AG10803 (cell line): ENCODE measurements around the gene YKT6.
A peak's percentile ranks its signal among the peaks of the same experiment; 100 is the strongest.

Source experiments
- DNase-seq: peaks from one replicate; pipeline ENCODE4 v3.0.0; 2010; ENCODE audit warnings: low read depth
- H3K4me3 ChIP-seq: 2 replicates; pipeline ENCODE4 v1.5.1; 2011; ENCODE audit warnings: mild to moderate bottlenecking, low read length, control low read depth
- CTCF ChIP-seq: conservative IDR thresholded peaks from 2 replicates; pipeline ENCODE4 v1.5.1; 2011; ENCODE audit warnings: mild to moderate bottlenecking, low read length, control low read depth, inconsistent platforms

Gene YKT6

GRCh38 chr7:44240983-44241510 lies 40.3 kb downstream of the YKT6 start:
- DNase-seq, result peak; percentile 79
- H3K4me3 ChIP-seq, result peak overlapping the region; percentile 47
- TF ChIP-seq CTCF, result peak; percentile 83

GRCh38 chr7:44242091-44242490 lies 41.3 kb downstream of the YKT6 start:
- no peak overlapping the region for H3K4me3 ChIP-seq
- TF ChIP-seq CTCF, result no peak
- DNase-seq, result no peak

GRCh38 chr7:44244282-44244681 lies 43.5 kb downstream of the YKT6 start:
- TF ChIP-seq CTCF, result peak; percentile 42
- no peak overlapping the region for H3K4me3 ChIP-seq
- DNase-seq, result no peak

- TF ChIP-seq CTCF, result no peak
- no peak for DNase-seq
- no peak overlapping the region for H3K4me3 ChIP-seq
Observed at GRCh38 chr7:44246396-44247113, 45.8 kb downstream of the YKT6 start.

- no peak overlapping the region for H3K4me3 ChIP-seq
- no peak for DNase-seq
- TF ChIP-seq CTCF, result no peak
Observed at GRCh38 chr7:44247868-44248651, 47.3 kb downstream of the YKT6 start.

- TF ChIP-seq CTCF, result no peak
- H3K4me3 ChIP-seq, result no peak overlapping the region
- DNase-seq, result no peak
Observed at GRCh38 chr7:44249639-44250234, 49.0 kb downstream of the YKT6 start.
